H9 (cell line): ENCODE data around the gene KLK7. TPM values are rescaled to one million over a fixed set of nuclear protein-coding genes. Genes with fewer than 3 reads are reported as not detected.

Experiments
- DNase-seq: peaks from one replicate; pipeline ENCODE4 v3.0.0-alpha.2; 2017
- H2AFZ ChIP-seq: one replicate; pipeline ENCODE4 v1.6.1; 2013; ENCODE audit warnings: mild to moderate bottlenecking, low read length, control low read depth, moderate library complexity
- H2AK5ac ChIP-seq: 2 replicates; pipeline ENCODE4 v1.6.1; 2013; ENCODE audit warnings: low read length, control low read depth, mixed read lengths; ENCODE audit not compliant: insufficient read length
- H2BK120ac ChIP-seq: one replicate; pipeline ENCODE4 v1.6.1; 2013; ENCODE audit warnings: low read depth, mild to moderate bottlenecking, low read length, control low read depth, inconsistent platforms; ENCODE audit not compliant: poor library complexity, severe bottlenecking
- H2BK12ac ChIP-seq: 2 replicates; pipeline ENCODE4 v1.6.1; 2013; ENCODE audit warnings: low read length, control low read depth, mixed read lengths, low read depth; ENCODE audit not compliant: insufficient read length
- H2BK15ac ChIP-seq: 2 replicates; pipeline ENCODE4 v1.6.1; 2013; ENCODE audit warnings: low read depth, low read length, control low read depth
- H2BK20ac ChIP-seq: one replicate; pipeline ENCODE4 v1.6.1; 2013; ENCODE audit warnings: low read depth, mild to moderate bottlenecking, low read length, control low read depth, inconsistent platforms; ENCODE audit not compliant: poor library complexity, severe bottlenecking
- H2BK5ac ChIP-seq: 2 replicates; pipeline ENCODE4 v1.6.1; 2013; ENCODE audit warnings: low read length, control low read depth, mixed read lengths; ENCODE audit not compliant: insufficient read length
- H3K14ac ChIP-seq: 2 replicates; pipeline ENCODE4 v1.6.1; 2013; ENCODE audit warnings: low read length, control low read depth; ENCODE audit not compliant: insufficient read depth
- H3K18ac ChIP-seq: 2 replicates; pipeline ENCODE4 v1.6.1; 2013; ENCODE audit warnings: low read depth, mild to moderate bottlenecking, mixed read lengths, low read length, control low read depth; ENCODE audit not compliant: insufficient read length
- H3K23ac ChIP-seq: 2 replicates; pipeline ENCODE4 v1.6.1; 2013; ENCODE audit warnings: low read length, control low read depth, mixed read lengths, low read depth; ENCODE audit not compliant: insufficient read length
- H3K23me2 ChIP-seq: 2 replicates; pipeline ENCODE4 v1.6.1; 2013; ENCODE audit warnings: low read depth, mild to moderate bottlenecking, mixed read lengths, low read length, control low read depth; ENCODE audit not compliant: insufficient read length, poor library complexity, severe bottlenecking
- H3K27ac ChIP-seq: 2 replicates; pipeline ENCODE4 v1.5.1; 2013; ENCODE audit warnings: low read length, control low read depth, mixed read lengths, low read depth; ENCODE audit not compliant: insufficient read length
- H3K27me3 ChIP-seq: 2 replicates; pipeline ENCODE4 v1.6.1; 2013; ENCODE audit warnings: low read length, control low read depth, inconsistent platforms; ENCODE audit not compliant: insufficient read depth
- H3K4ac ChIP-seq: 2 replicates; pipeline ENCODE4 v1.6.1; 2013; ENCODE audit warnings: low read depth, mild to moderate bottlenecking, control low read depth, inconsistent platforms, low read length, moderate library complexity
- H3K4me1 ChIP-seq: 2 replicates; pipeline ENCODE4 v1.6.1; 2013; ENCODE audit warnings: low read length, control low read depth, inconsistent platforms; ENCODE audit not compliant: insufficient read depth
- H3K4me2 ChIP-seq: 2 replicates; pipeline ENCODE4 v1.6.1; 2013; ENCODE audit warnings: low read length, control low read depth, mixed read lengths; ENCODE audit not compliant: insufficient read length, insufficient read depth
- H3K56ac ChIP-seq: 2 replicates; pipeline ENCODE4 v1.6.1; 2013; ENCODE audit warnings: low read depth, mild to moderate bottlenecking, mixed read lengths, low read length, control low read depth; ENCODE audit not compliant: insufficient read length
- H3K79me1 ChIP-seq: 2 replicates; pipeline ENCODE4 v1.6.1; 2013; ENCODE audit warnings: low read depth, mild to moderate bottlenecking, moderate library complexity, low read length, control low read depth, inconsistent platforms; ENCODE audit not compliant: insufficient read depth, poor library complexity, severe bottlenecking
- H3K79me2 ChIP-seq: 2 replicates; pipeline ENCODE4 v1.6.1; 2013; ENCODE audit warnings: low read length, control low read depth, inconsistent platforms; ENCODE audit not compliant: insufficient read depth
- H3K9ac ChIP-seq: 2 replicates; pipeline ENCODE4 v1.6.1; 2013; ENCODE audit warnings: low read length, control low read depth, mixed read lengths; ENCODE audit not compliant: insufficient read length; ENCODE audit errors: extremely low read depth
- H3K9me3 ChIP-seq: one replicate; pipeline ENCODE4 v1.6.1; 2013; ENCODE audit warnings: low read depth, low read length, inconsistent platforms; ENCODE audit not compliant: control insufficient read depth
- H3T11ph ChIP-seq: one replicate; pipeline ENCODE4 v1.6.1; 2013; ENCODE audit warnings: mild to moderate bottlenecking, low read length, control low read depth, inconsistent platforms
- H4K20me1 ChIP-seq: one replicate; pipeline ENCODE4 v1.6.1; 2013; ENCODE audit not compliant: control insufficient read depth, insufficient read length, insufficient read depth
- H4K5ac ChIP-seq: 2 replicates; pipeline ENCODE4 v1.6.1; 2013; ENCODE audit warnings: low read depth, mild to moderate bottlenecking, mixed read lengths, low read length, control low read depth; ENCODE audit not compliant: insufficient read length
- H4K8ac ChIP-seq: replicated peaks from 2 replicates; pipeline ENCODE4 v1.6.1; 2013; ENCODE audit warnings: low read length, control low read depth, mixed read lengths, low read depth; ENCODE audit not compliant: insufficient read length
- H4K91ac ChIP-seq: 2 replicates; pipeline ENCODE4 v1.6.1; 2013; ENCODE audit warnings: low read depth, mild to moderate bottlenecking, moderate library complexity, mixed read lengths, low read length, control low read depth; ENCODE audit not compliant: insufficient read length
- H3K27ac Mint-ChIP-seq, 3 experiments: 2 replicates in 2 of 3; 3 replicates in 1 of 3; pipeline ENCODE4 v1.8.0; 2020 to 2021; ENCODE audit warnings: mixed read lengths in 3 of 3, mild to moderate bottlenecking in 1 of 3, moderate library complexity in 1 of 3
- H3K27me3 Mint-ChIP-seq: 2 replicates; pipeline ENCODE4 v1.8.0; 2021; ENCODE audit warnings: low read depth, mild to moderate bottlenecking, moderate library complexity, mixed read lengths
- H3K36me3 Mint-ChIP-seq, 3 experiments: 2 replicates in 2 of 3; 3 replicates in 1 of 3; pipeline ENCODE4 v1.8.0; 2020 to 2021; ENCODE audit warnings: low read depth in 3 of 3, mixed read lengths in 3 of 3; ENCODE audit not compliant: insufficient read depth in 1 of 3
- H3K4me1 Mint-ChIP-seq, 2 experiments: 2 replicates each; pipeline ENCODE4 v1.8.0; 2020; ENCODE audit warnings: mixed read lengths in 2 of 2
- H3K4me3 Mint-ChIP-seq, 2 experiments: 2 replicates in 1 of 2; 3 replicates in 1 of 2; pipeline ENCODE4 v1.8.0; 2020 to 2021; ENCODE audit warnings: mild to moderate bottlenecking in 2 of 2, mixed read lengths in 2 of 2, moderate library complexity in 1 of 2
- H3K9me3 Mint-ChIP-seq, 2 experiments: 2 replicates in 1 of 2; 3 replicates in 1 of 2; pipeline ENCODE4 v1.8.0; 2020; ENCODE audit warnings: mild to moderate bottlenecking in 2 of 2, mixed read lengths in 2 of 2, moderate library complexity in 1 of 2
- CTCF ChIP-seq: fragments of 200-600 bp; sonication (generic); conservative IDR thresholded peaks from 3 replicates; pipeline ENCODE4 v1.8.0; 2021; ENCODE audit warnings: antibody characterized with exemption, mild to moderate bottlenecking
- WGBS: extraction: QIAGEN DNeasy Blood & Tissue Kit; methylation state at CpG from one replicate; pipeline ENCODE4 v1.1.7; 2013; ENCODE audit warnings: missing lambda C conversion rate, low lambda C conversion rate, mixed read lengths; ENCODE audit not compliant: insufficient read length; ENCODE audit errors: extremely low coverage; 5-methylcytosine and 5-hydroxymethylcytosine counted together
- total RNA-seq: library from RNA; stranded (reverse); gene quantifications from 2 replicates; pipeline ENCODE4 v1.2.1, GENCODE V29; 2021

The KLK7 gene
- total RNA-seq, 1 experiment from 2014 or later: 0.52 TPM

GRCh38 chr19:50959731-50960500 lies 23.8 kb downstream of the KLK7 start:
- Histone ChIP-seq H3K56ac (no peak overlapping the region), H3K23me2 (no peaks in the 10 kb centered on the region), H2BK5ac (no peak overlapping the region), H2AK5ac (no peak overlapping the region), H2AFZ (no peak overlapping the region), H3K9ac (no peak overlapping the region), H3K18ac (no peak overlapping the region), H3K4me1 (no peaks in the 10 kb centered on the region), H3K9me3 (no peaks in the 10 kb centered on the region), H3K14ac (no peak overlapping the region), H4K8ac (no peak overlapping the region), H4K91ac (no peak overlapping the region), H2BK120ac (no peak overlapping the region), H3T11ph (no peak overlapping the region), H4K5ac (no peak overlapping the region), H3K27ac (no peak overlapping the region), H2BK12ac (no peak overlapping the region), H3K79me2 (no peaks in the 10 kb centered on the region), H3K4ac (no peak overlapping the region), H3K4me2 (no peak overlapping the region), H3K27me3 (no peaks in the 10 kb centered on the region), H2BK20ac (no peak overlapping the region), H3K23ac (no peak overlapping the region), H4K20me1 (no peaks in the 10 kb centered on the region), H2BK15ac (no peak overlapping the region), H3K79me1 (no peaks in the 10 kb centered on the region)
- Mint-ChIP-seq H3K27ac (no peak overlapping the region), H3K4me3 (no peak overlapping the region), H3K4me1 (peaks cover 0 to 6% of the 10 kb centered on the region in 2 experiments; a peak in 2 of 4 replicates), H3K36me3 (no peaks in the 10 kb centered on the region; a peak in 2 of 7 replicates), H3K9me3 (peaks cover 0 to 5% of the 10 kb centered on the region in 2 experiments; a peak in 1 of 5 replicates), H3K27me3 (peaks cover 55% of the 10 kb centered on the region)
- no peak for TF ChIP-seq CTCF
- DNase-seq: no peak
- WGBS: no CpG with 5 or more reads among the region's 9 CpGs
